Left cardiac atrium (tissue), 4 donors: ENCODE data around the gene KRT75. TPM values are rescaled to one million over a fixed set of nuclear protein-coding genes. Genes with fewer than 3 reads are reported as not detected.

ENCODE experiments used
- ATAC-seq, 2 donors: fragments of 200-7000 bp; cut with Tn5 transposase; one replicate each; pipeline ENCODE4 v1.9.1; 2020; ENCODE audit warnings: mild to moderate bottlenecking in 2 of 2, moderate library complexity in 2 of 2
- DNase-seq: peaks from one replicate; pipeline ENCODE4 v3.0.0-alpha.2; 2020
- intact Hi-C, 2 donors: fragments of 100-400 bp; cut with DNase I; formaldehyde crosslinking; loops; one replicate each; pipeline versions ENCODE4 v1.14.1 to v1.15.1; 2022 to 2023
- total RNA-seq, 2 donors: library from RNA; stranded (reverse); fragmentation: NEBNext Ultra II Directional; extraction: Animal tissue kit (Norgen Biotek cat#: 25700); gene quantifications; one replicate each; pipeline ENCODE4 v1.2.1, GENCODE V29; 2021
- donor health status: DM: no; HTN: yes; CAD: no.
- donor health status: DM: no; HTN: yes; CAD: no; lungs with severe emphysema.
- donor health status: DM: yes; HTN: yes; CAD: no.
- donor health status: Dilated cardiomyopathy.

The KRT75 gene
- total RNA-seq, 2 donors from 2014 or later = not detected

- intact Hi-C loops = no loop called here
- ATAC-seq = no peak
- no peak for DNase-seq
Observed at GRCh38 chr12:52400906-52401305, 33.3 kb downstream of the KRT75 start.

DNA sequence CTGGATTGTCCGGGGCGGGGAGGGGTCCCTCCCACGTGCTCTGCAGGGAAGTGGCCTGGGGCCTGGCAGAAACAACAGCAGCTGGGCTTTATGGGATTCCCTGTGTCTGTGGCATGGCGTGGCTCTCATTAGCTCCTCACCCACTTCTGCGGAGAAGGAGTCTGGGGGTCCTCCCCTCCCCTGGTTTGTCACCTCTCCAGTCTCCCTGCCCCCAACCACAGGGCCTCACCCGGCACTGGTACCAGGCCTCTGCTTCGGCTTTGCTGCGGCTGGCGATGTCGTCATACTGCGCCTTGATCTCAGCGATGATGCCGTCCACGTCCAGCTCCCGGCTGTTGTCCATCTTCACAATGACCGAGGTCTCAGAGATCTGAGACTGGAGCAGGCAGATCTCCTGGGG is 34.4 kb downstream of the KRT75 start:
- no peak for DNase-seq
- intact Hi-C loops = no loop called here
- ATAC-seq = no peak

DNA sequence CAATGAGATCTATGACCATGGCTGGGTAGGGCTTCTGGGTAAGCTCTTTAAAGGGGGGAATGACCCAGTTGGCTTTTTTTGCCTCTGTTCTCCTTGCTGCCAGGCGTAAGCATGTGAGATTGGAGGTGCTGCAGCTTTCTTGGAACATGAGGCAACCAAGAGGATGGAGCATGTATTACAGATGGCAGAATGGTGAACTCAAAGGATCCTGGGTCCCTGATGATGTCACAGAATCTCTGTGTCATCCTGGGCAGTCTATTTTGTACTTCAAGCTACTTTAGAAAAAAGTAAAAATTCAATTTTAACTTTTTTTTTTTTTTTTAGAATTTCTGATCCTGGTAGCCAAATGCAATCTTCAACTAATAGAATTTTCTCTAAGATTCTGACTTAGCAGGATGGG is 36.0 kb downstream of the KRT75 start:
- ATAC-seq (no peak), DNase-seq (no peak)
- intact Hi-C loops = no loop called here

GRCh38 chr12:52396656-52397055 is 37.5 kb downstream of the KRT75 start:
- intact Hi-C loops = no loop called here
- no peak for DNase-seq
- no peak for ATAC-seq

GRCh38 chr12:52395761-52396434 is 38.3 kb downstream of the KRT75 start:
- ATAC-seq (no peak), DNase-seq (no peak)
- intact Hi-C loops = no loop called here

DNA sequence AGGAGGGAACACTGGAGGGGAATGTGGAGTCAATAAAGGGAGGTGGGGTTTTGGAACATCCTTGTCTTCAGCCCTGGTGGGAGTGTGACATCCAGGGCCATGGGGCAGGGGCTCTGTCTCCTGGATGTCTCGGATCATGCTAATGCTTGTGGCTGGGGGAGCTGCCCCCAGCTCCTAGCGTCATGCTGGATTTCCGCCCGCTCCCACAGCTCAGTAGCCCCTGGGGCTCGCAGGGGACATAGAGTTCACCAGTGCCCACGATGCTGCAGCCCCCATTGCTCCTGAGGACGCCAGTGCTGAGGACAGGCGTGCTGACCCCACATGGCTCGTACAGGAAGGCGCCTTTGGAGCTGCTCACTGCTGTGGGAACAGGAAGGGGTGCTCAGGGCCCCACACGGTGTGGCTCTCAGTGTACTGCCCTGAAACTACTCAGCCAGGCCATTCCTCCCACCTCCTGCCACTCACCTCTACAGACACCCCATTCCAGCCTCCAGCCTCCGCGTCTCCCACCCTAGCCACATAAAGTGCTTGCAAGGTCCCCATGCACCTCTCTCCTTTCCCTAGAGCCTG is 39.2 kb downstream of the KRT75 start:
- DNase-seq (no peak), ATAC-seq (no peak)
- intact Hi-C loops = loop anchor here in 1 of 2 donors (5.0 kb wide), 1 partner anchor 482 kb away; no protein-coding TSS in a partner anchor

DNA sequence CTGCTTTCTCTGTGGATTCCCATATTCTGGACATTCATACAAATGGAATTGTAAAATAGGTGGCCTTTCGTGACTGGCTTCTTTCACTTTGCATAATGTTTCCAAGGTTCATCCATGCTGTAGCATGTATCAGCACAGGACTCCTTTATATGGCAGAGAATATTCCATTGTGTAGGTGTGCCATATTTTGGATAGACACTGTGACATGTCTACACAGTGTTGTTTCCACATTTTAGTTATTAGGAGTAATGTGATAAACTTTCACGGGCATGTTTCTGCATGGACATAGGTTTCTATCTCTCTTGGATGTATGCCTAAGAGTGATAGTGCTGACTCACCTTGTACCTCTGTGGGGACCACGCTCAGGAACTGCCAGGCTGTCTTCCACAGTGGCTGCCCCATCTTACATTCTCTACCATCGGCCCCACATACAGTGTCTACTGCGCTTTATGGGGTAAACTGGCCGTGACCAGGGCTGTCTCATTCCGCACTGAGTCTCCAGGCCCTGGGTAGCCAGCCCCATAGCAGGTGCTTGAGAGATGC is 41.6 kb downstream of the KRT75 start:
- intact Hi-C loops = loop anchor here in 1 of 2 donors (5.0 kb wide), 1 partner anchor 485 kb away; no protein-coding TSS in a partner anchor
- DNase-seq (no peak), ATAC-seq (no peak)

GRCh38 chr12:52391618-52392002 is 42.6 kb downstream of the KRT75 start:
- DNase-seq (peak; percentile 57), ATAC-seq (peak; percentile 55 to 96)
- intact Hi-C loops = loop anchor here in 1 of 2 donors (5.0 kb wide), 1 partner anchor 486 kb away; no protein-coding TSS in a partner anchor

DNA sequence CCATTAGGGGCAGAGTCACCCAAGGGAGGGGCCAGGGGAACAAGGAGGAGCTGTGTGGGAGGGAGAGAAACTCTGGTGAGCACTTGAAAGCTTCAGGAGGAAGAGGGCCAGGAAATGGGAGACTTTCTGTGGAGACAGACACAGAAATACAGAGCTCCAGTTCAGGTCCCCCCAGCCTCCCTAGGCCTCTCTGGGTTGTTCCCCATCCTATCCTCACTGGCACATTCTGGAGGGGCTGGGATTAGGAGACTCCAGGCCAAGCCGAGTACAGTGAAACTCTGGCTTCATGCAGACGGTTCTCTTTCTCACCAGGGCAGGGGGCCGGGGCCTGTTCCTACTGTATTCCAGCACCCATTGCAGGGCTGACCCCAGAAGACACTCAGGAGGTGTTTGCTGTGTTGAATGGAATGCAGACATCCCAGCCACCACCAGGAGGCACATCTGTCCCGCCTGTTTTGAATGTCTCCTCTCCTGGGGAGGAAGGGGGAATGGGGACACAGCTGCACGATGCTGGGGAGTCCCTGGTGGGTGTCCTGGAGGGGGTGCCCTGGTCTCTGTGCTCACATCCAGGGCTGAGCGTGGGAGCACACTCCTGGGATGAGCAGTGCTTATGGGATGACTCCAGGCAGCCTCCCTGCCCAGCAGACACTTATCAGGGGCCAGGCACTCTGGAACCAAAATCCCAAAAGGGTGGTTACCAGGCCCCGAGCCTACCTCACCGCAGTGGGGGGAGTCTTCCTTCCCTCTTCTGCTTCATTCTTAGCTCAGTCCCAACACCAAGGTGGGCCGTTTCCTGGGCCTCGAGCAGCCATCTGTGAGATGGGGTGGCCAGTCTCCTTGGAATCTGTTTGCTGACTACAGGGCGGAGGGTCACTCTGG is 43.2 kb downstream of the KRT75 start:
- intact Hi-C loops = loop anchor here in 1 of 2 donors (5.0 kb wide), 1 partner anchor 486 kb away; no protein-coding TSS in a partner anchor
- no peak for DNase-seq
- ATAC-seq = peak; percentile 9 to 14

GRCh38 chr12:52389313-52390207 is 44.6 kb downstream of the KRT75 start:
- DNase-seq = no peak
- ATAC-seq = peak in 1 of 2 donors; percentile 68
- intact Hi-C loops = loop anchor here in 1 of 2 donors (5.0 kb wide), 1 partner anchor 488 kb away; no protein-coding TSS in a partner anchor

GRCh38 chr12:52387859-52388258 is 46.3 kb downstream of the KRT75 start:
- ATAC-seq = no peak
- intact Hi-C loops = no loop called here
- no peak for DNase-seq

DNA sequence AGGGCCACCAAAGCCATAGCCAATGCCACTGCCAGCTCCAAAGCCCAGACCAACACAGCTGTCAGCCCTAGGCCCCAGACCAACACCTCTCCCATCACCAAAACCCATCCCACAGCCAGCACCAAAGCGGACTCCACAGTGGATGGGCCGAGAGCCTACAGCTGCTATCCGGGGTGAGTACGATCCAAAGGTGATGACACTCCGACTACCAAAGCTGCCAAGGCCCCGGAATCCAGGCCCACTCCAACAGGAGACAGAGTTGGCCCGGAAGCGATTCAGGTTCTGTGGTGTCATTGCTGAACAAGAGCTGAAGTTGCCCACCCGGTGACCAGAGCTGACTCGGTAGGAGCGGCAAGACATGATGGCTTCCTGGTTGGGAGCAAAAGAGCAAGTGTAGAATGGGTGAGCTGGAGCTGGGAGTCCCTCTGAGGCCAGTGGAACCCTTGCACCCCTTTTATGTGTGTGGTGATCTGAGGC is 48.9 kb downstream of the KRT75 start, which contains the start of gene KRT84:
Gene KRT84, minus strand, starts transcription at position 427 of the 477 bp plus-strand sequence. Its CDS starts 67 bp downstream, at position 360.
- DNase-seq (no peak), ATAC-seq (no peak)
- intact Hi-C loops = no loop called here

DNA sequence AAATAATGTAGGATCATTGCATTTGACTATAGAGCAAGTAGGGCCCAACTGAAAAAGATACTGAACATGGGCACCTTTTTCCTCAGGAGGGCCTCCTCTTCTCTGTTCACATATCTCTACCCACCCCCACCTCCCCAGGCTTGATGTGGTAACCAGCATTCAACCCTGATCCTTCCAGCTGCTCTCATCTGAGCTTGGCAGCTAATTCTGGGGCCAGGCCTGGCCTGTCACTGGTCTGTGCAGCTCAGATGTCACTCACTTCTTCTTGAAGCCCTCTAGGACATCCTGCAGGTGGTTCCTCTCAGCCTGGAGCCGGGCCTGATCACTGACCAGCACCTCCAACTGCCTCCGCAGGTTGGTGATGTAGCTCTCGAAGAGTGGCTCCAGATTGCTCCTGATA is 50.8 kb downstream of the KRT75 start:
- ATAC-seq (no peak), DNase-seq (no peak)
- intact Hi-C loops = loop anchor here in 1 of 2 donors (5.0 kb wide), 1 partner anchor 124 kb away; no protein-coding TSS in a partner anchor

- intact Hi-C loops = loop anchor here in 1 of 2 donors (5.0 kb wide), 1 partner anchor 124 kb away; no protein-coding TSS in a partner anchor
- ATAC-seq (no peak), DNase-seq (no peak)
Observed at GRCh38 chr12:52382854-52383253, 51.3 kb downstream of the KRT75 start.

DNA sequence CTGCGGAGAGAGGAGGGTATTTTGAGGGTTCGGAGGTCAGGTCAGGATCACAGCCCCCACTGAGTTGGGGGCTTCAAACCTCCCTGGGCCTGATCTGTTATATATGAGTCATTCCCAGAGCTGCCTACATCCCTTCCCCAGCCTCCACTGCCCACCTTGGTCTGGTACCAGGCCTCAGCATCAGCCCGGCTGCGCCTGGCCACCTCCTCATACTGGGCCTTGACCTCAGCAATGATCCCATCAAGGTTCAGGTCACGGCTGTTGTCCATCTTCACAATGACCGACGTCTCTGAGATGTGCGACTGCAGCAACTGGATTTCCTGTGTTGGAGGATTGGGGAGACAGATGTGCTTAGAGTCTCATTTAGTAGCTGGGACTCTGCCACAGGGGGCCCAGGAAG is 53.0 kb downstream of the KRT75 start:
- ATAC-seq (no peak), DNase-seq (no peak)
- intact Hi-C loops = loop anchor here in 1 of 2 donors (5.0 kb wide), 1 partner anchor 126 kb away; no protein-coding TSS in a partner anchor

DNA sequence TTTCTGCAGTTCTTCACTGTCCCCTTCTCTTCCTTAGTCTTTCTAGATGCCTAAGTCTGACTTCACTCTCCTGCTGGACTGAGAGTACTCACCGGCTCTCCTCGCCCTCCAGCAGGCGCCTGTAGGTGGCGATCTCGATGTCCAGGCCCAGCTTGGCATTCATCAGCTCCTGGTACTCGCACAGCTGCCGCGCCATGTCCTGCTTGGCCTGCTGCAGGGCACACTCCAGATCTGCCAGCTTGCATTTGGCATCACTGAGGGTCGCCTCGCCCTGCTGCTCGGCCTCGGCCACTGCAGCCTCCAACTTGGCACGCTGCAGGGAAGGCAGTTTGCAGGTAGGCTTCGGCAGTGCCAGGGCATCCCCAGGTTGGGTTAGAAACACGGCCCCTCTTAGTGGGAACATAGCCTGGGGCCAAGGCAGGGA is 53.9 kb downstream of the KRT75 start:
- ATAC-seq (peak in 1 of 2 donors; percentile 51), DNase-seq (no peak)

GRCh38 chr12:52379536-52379935 is 54.6 kb downstream of the KRT75 start:
- ATAC-seq = no peak

More for the DNA sequence above, 53.9 kb downstream of the KRT75 start:
- intact Hi-C loops = loop anchor here in 1 of 2 donors (5.0 kb wide), 1 partner anchor 127 kb away; no protein-coding TSS in a partner anchor

GRCh38 chr12:52378091-52378490 is 56.1 kb downstream of the KRT75 start:
- no peak for DNase-seq
- intact Hi-C loops = loop anchor here (5.0 to 10.0 kb wide), 2 partner anchors 489 to 607 kb away; no protein-coding TSS in a partner anchor
- no peak for ATAC-seq

More at GRCh38 chr12:52379536-52379935, 54.6 kb downstream of the KRT75 start:
- no peak for DNase-seq
- intact Hi-C loops = loop anchor here (5.0 to 10.0 kb wide), 2 partner anchors 488 to 605 kb away; no protein-coding TSS in a partner anchor
